Left ventricle myocardium inferior (tissue), 1 donor: Measurements from ENCODE around the gene DSE. TPM values are rescaled to one million over a fixed set of nuclear protein-coding genes. Genes with fewer than 3 reads are reported as not detected.

Source experiments
- DNase-seq: peaks from one replicate; pipeline ENCODE4 v3.0.0-alpha.2; 2020
- H3K27ac ChIP-seq: fragments of 200-600 bp; replicated peaks from 2 replicates; pipeline ENCODE4 v1.8.0; 2021
- H3K27me3 ChIP-seq: fragments of 200-600 bp; 2 replicates; pipeline ENCODE4 v1.8.0; 2021; ENCODE audit warnings: low read depth
- H3K36me3 ChIP-seq: fragments of 200-600 bp; 2 replicates; pipeline ENCODE4 v1.8.0; 2021
- H3K4me1 ChIP-seq: fragments of 200-600 bp; 2 replicates; pipeline ENCODE4 v1.8.0; 2021
- H3K4me3 ChIP-seq: fragments of 200-600 bp; 2 replicates; pipeline ENCODE4 v1.8.0; 2021; ENCODE audit warnings: mild to moderate bottlenecking, moderate library complexity
- H3K9me3 ChIP-seq: fragments of 200-600 bp; replicated peaks from 2 replicates; pipeline ENCODE4 v1.8.0; 2021
- intact Hi-C: fragments of 100-400 bp; cut with micrococcal nuclease; formaldehyde crosslinking; loops from one replicate; pipeline ENCODE4 v1.11.0; 2022
- total RNA-seq: library from RNA; stranded (reverse); fragmentation: NEBNext Ultra II Directional; extraction: Animal tissue kit (Norgen Biotek cat#: 25700); gene quantifications from one replicate; pipeline ENCODE4 v1.2.1, GENCODE V29; 2021
- TF ChIP-seq, protein P1 (sequence below): fragments of 200-600 bp; IDR thresholded peaks from 2 replicates; pipeline ENCODE4 v1.8.0; 2021; ENCODE audit warnings: antibody characterized with exemption, mild to moderate bottlenecking, borderline replicate concordance
- donor health status: DM: no; HTN: yes; CAD: no; lungs with severe emphysema.

The DSE gene
- total RNA-seq, 1 donor from 2014 or later, result 14.0 TPM

DNA sequence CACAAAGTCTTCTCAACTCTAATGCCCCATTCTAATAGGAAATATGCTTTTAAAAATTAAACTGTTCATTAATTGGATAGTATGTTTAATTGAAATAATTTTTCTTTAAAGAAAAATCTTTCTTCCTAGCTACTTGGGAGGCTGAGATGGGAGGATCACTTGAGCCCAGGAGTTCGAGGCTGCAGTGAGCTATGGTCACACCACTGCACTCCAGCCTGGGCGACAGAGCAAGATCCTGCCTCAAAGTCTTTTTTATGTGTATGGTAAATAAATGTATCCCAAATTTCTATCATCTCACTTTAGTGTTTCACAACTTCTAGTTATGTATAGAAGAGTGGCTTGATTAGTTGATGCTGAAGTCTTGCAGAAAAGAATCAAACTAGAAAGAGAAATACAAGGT, 4.5 kb downstream of the DSE start:
- peaks cover 37% of the 10 kb centered on the region for H3K4me1 ChIP-seq
- TF ChIP-seq, protein P1, sequence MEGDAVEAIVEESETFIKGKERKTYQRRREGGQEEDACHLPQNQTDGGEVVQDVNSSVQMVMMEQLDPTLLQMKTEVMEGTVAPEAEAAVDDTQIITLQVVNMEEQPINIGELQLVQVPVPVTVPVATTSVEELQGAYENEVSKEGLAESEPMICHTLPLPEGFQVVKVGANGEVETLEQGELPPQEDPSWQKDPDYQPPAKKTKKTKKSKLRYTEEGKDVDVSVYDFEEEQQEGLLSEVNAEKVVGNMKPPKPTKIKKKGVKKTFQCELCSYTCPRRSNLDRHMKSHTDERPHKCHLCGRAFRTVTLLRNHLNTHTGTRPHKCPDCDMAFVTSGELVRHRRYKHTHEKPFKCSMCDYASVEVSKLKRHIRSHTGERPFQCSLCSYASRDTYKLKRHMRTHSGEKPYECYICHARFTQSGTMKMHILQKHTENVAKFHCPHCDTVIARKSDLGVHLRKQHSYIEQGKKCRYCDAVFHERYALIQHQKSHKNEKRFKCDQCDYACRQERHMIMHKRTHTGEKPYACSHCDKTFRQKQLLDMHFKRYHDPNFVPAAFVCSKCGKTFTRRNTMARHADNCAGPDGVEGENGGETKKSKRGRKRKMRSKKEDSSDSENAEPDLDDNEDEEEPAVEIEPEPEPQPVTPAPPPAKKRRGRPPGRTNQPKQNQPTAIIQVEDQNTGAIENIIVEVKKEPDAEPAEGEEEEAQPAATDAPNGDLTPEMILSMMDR, result no peak
- H3K4me3 ChIP-seq, result no peak overlapping the region
- H3K27me3 ChIP-seq, result no peaks in the 10 kb centered on the region
- H3K36me3 ChIP-seq, result no peaks in the 10 kb centered on the region
- intact Hi-C loops, result no loop called here
- H3K27ac ChIP-seq, result no peak overlapping the region
- no peaks in the 10 kb centered on the region for H3K9me3 ChIP-seq
- no peak for DNase-seq

DNA sequence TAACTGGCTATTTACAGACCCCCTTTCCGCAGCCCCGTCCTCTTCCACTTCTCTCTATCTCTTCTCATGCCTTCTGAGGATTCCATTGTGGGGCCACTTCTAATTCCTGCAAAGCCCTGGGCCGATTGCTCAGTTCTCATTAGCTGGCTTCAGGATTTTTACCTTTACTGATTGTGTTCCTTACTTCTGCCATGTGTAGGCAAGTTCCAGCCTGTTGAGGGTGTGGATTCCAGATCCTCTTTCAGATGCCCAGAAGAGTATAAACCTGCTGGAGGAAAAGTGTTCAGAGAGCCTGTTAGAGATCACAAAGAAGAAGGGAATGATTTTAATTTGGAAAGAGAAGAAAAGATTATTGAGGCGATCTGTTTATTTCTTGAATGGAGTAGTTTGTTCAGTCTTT, 5.4 kb downstream of the DSE start:
- DNase-seq, result no peak
- Histone ChIP-seq H3K27ac (no peak overlapping the region), H3K27me3 (no peaks in the 10 kb centered on the region), H3K4me3 (no peak overlapping the region), H3K36me3 (no peaks in the 10 kb centered on the region), H3K9me3 (no peaks in the 10 kb centered on the region), H3K4me1 (peaks cover 33% of the 10 kb centered on the region)
- TF ChIP-seq, protein P1, result no peak
- intact Hi-C loops, result no loop called here

DNA sequence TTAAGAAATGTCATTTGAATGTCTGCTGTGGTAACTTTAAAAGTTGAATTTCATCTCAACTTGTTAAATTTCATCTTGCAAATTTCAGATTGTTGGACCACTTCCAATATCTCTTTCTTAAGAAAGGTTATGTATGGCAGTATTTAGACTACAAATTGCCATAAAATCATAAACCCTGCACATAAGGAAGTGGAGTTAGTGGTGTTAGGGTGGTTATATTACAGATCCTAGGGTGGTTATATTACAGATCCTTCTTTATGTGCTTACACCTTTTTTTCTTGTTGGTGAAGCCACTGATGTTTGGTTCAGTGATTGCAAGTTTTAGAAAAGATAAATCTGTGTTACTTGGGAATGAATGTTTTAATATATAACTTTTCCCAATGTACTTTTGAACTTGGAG, 9.0 kb downstream of the DSE start:
- H3K4me1 ChIP-seq, result peaks cover 12% of the 10 kb centered on the region
- H3K4me3 ChIP-seq, result no peak overlapping the region
- H3K27me3 ChIP-seq, result no peaks in the 10 kb centered on the region
- no peak for DNase-seq
- no peaks in the 10 kb centered on the region for H3K36me3 ChIP-seq
- TF ChIP-seq, protein P1, result no peak
- H3K27ac ChIP-seq, result no peak overlapping the region
- intact Hi-C loops, result no loop called here
- H3K9me3 ChIP-seq, result no peaks in the 10 kb centered on the region

DNA sequence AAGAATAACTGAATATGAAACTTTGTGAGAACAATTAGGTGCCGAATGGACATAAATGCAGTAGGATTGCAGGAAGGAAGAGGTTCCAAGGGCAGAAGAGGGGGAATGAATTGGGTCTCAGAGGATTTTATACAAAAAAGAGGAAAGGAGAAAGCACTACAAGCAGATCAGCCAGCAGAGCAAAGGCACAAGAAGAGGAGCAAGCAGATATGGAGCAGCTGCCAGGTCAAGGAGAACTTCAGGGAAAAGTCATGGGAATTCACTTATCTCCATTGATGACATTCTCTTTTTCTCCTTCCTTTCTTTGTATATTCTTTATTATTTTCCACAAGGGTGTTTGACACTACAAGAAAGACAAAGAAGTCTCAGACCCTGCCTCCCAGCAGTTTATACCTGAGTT, 9.6 kb downstream of the DSE start:
- H3K27ac ChIP-seq, result no peak overlapping the region
- TF ChIP-seq, protein P1, result no peak
- no peak for DNase-seq
- intact Hi-C loops, result no loop called here
- no peak overlapping the region for H3K4me3 ChIP-seq
- H3K36me3 ChIP-seq, result no peaks in the 10 kb centered on the region
- no peaks in the 10 kb centered on the region for H3K27me3 ChIP-seq
- H3K4me1 ChIP-seq, result peaks cover 17% of the 10 kb centered on the region
- H3K9me3 ChIP-seq, result no peaks in the 10 kb centered on the region

DNA sequence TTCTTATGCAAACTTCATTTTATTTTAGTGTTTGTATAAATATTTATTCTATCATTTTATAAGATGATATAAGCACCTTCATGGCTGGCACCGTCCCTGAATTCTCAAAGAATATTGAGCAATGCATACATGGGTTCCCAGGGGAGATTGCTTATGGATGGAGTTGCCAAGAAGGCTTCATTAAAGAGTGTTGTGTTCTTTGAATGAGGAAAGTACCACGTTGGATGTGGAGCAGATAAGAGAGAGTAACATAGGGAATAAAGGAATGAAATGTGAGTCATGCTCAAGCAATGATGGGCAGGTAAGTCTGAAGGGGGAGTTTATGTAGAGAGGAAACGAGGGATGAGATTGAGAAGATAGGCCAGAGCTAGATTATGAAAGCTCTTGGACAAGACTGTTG, 10.3 kb downstream of the DSE start:
- H3K27ac ChIP-seq, result no peak overlapping the region
- H3K9me3 ChIP-seq, result no peaks in the 10 kb centered on the region
- no peak for DNase-seq
- TF ChIP-seq, protein P1, result no peak
- H3K4me3 ChIP-seq, result no peak overlapping the region
- H3K4me1 ChIP-seq, result peaks cover 24% of the 10 kb centered on the region
- intact Hi-C loops, result no loop called here
- no peaks in the 10 kb centered on the region for H3K27me3 ChIP-seq
- H3K36me3 ChIP-seq, result no peaks in the 10 kb centered on the region

DNA sequence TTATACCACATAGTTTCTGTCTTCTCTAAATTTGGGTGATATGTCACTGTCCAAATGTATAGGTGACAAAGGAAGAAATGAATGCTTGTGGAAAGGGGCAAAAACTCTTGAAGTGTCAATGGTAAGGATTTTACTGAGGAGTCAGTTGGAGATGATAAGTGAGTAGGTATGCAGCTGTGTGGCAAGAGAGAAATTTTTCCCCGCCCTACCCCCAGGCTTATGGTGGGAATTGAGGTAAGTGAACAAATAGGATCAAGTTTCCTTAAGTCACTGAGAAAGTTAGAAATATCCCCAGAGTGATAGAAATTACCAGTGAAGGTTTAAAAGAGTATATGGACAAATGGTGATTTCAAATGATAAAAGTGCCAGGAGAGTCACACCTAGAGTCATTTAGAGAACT, 11.8 kb downstream of the DSE start:
- H3K4me3 ChIP-seq, result no peak overlapping the region
- no peaks in the 10 kb centered on the region for H3K27me3 ChIP-seq
- H3K27ac ChIP-seq, result no peak overlapping the region
- TF ChIP-seq, protein P1, result no peak
- no peaks in the 10 kb centered on the region for H3K36me3 ChIP-seq
- no peaks in the 10 kb centered on the region for H3K9me3 ChIP-seq
- DNase-seq, result no peak
- intact Hi-C loops, result no loop called here
- peaks cover 40% of the 10 kb centered on the region for H3K4me1 ChIP-seq
